CD4-positive, alpha-beta T cell treated with Interleukin-15 for 4 hours (primary cell): ENCODE measurements around the gene CAPN8.

Experiments used
- DNase-seq: peaks from one replicate; pipeline ENCODE4 v3.0.0-alpha.2; 2020; ENCODE audit warnings: low spot score

Gene CAPN8

GRCh38 chr1:223702735-223703667 lies 37.5 kb upstream of the CAPN8 start:
- DNase-seq: no peak

GRCh38 chr1:223700942-223701637 lies 35.6 kb upstream of the CAPN8 start:
- no peak for DNase-seq

DNA sequence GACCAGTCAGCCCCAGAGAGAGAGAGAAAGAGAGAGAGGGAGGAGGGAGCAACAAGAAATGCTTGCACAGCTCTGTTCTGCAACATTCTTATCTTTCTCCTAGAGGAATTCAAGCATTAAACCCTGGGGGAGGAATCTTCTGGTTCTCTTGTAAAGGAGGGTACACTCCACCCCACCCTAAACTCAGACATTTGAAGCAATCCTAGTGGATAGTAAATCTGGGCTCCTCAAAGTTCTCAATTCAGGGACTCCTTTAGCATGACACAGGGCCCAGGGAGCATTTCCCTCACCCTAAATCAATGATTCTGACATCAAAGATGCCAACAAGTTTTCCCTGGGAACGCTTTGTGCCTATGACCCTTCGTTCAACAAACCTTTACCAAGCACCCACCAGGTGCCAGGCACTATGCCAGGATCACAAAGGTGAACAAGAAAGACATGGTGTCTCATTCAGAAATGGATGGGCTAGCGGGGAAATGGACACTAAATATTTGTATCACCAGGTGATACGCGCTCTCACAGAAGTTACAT lies 35.0 kb upstream of the CAPN8 start:
- DNase-seq: no peak

GRCh38 chr1:223695941-223696340 lies 30.4 kb upstream of the CAPN8 start:
- no peak for DNase-seq

GRCh38 chr1:223695014-223695548 lies 29.6 kb upstream of the CAPN8 start:
- no peak for DNase-seq

- no peak for DNase-seq
Measured at GRCh38 chr1:223691121-223691520, 25.6 kb upstream of the CAPN8 start.

DNA sequence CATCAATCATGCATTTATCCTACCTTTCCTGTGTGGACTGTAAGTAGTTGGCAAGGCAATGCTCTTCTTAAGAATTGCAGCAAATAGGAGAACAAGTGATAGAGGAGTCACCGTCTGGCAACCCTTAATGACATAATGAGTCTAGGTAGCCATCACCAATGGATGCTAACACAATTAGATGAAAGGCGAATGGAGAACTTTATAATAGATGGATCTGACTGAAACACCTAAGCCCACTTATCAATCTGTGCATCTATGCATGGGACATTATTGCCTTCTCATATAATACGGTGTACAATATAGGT lies 18.9 kb upstream of the CAPN8 start:
- DNase-seq: no peak

DNA sequence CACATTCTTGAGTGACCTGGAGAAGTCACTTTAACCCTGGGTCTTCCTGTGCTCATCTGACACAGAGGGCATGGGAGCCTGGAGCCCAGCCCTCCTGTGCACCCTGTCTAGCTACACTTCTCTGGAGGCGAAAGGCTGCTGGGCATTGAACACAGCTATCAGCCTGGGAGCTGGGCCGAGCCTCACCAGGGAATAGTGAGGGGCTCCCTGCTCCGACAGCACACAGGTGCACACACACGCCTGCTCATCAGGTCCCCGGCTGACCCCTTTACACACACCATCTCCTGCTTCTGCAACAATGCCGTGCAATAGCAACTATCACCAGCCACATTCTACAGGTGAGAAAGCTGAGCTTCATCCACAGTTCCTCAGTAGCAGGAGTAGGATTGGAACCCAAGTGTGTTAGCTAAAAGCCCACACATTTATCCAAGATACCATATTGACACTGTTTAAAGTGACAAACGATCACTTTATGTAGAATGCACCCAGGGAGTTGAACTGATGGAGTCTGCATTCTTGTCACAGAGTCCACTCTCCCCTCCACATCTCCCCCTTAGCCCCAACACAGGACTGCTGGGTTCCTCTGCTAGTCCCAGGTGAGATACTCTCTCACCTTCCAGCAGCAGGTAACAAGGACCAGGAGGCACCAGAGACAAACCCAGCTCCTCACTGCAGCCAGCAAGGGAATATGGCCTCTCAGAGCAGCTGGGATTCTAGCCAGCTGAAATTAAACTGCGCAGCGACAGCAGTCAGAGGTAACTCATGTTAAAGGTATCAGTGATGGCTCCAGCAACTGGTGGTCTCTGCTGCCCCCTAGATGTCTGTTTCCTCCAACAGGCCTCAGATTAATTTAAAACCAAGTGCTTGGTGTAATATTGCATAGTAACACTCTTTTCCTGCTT lies 18.3 kb upstream of the CAPN8 start:
- peak; percentile 51 for DNase-seq

- DNase-seq: no peak
Measured at GRCh38 chr1:223682502-223682901, 17.0 kb upstream of the CAPN8 start.

DNA sequence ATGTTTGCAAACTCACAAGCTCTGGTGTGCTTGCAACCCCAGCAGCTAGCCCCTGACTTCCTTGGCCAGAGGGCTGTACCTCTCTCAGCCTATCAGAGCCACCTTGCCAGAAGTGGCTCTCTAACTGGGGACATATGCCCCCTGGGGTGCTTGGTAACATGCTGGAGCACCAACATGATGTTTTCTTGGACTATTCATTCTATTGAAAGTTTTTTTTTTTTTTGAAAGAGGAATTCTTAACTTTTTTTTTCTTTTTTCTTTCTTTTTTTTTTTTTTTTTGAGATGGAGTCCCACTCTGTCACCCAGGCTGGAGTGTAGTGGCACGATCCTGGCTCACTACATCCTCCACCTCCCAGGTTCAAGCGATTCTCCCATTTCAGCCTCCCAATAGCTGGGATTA lies 14.7 kb upstream of the CAPN8 start:
- no peak for DNase-seq

GRCh38 chr1:223678841-223679240 lies 13.3 kb upstream of the CAPN8 start:
- DNase-seq: no peak

DNA sequence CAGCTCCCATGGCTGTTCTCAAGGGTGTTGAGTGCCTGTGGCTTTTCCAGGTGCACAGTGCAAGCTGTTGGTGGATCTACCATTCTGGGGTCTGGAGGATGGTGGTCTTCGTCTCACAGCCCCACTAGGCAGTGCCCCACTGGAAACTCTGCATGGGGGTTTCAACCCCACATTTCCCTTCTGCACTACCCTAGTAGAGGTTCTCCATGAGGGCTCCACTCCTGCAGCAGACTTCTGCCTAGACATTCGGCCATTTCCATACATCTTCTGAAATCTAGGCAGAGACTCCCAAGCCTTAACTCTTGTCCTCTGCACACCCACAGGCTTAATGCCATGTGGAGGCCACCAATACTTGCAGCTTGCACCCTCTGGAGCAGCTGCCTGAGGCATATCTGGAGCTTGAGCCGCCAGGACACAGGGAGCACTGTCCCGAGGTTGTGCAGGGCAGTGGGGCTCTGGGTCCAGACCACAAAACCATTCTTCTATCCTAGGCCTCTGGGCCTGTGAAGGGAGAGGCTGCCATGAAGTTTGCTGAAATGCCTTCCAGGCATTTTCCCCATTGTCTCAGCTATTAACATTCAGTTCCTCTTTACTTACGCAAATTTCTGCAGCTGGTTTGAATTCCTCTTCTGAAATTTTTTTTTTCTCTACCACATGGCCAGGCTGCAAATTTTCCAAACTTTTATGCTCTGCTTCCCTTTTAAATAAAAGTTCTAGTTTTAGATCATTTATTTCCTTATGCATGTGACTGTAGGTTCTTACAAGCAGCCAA lies 8.8 kb upstream of the CAPN8 start:
- no peak for DNase-seq

- DNase-seq: no peak
Measured at GRCh38 chr1:223670458-223671159, 5.1 kb upstream of the CAPN8 start.

- DNase-seq: no peak
Measured at GRCh38 chr1:223669003-223669795, 3.7 kb upstream of the CAPN8 start.

GRCh38 chr1:223667484-223668182 lies 2.1 kb upstream of the CAPN8 start:
- DNase-seq: no peak

- DNase-seq: no peak
Measured at GRCh38 chr1:223664106-223664505, 1.4 kb downstream of the CAPN8 start.

DNA sequence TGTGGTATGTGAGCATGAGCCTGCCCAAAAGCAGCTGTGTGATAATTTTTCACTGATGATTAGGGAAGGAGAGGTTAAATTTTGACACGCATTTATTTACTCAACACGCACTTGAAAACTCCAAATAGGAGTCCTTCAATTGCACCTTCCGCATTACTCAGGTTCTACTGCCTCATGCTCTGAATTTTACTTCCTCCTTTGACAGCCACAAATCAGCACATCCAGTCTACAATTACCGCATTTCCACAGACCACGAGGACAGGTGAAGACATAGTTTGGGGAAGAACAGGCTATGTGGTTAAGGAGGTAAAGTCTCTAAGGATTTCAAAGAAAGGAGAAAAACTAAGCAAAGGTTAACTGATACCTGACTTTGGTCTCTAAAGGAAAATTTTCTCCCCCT lies 2.6 kb downstream of the CAPN8 start:
- DNase-seq: no peak

DNA sequence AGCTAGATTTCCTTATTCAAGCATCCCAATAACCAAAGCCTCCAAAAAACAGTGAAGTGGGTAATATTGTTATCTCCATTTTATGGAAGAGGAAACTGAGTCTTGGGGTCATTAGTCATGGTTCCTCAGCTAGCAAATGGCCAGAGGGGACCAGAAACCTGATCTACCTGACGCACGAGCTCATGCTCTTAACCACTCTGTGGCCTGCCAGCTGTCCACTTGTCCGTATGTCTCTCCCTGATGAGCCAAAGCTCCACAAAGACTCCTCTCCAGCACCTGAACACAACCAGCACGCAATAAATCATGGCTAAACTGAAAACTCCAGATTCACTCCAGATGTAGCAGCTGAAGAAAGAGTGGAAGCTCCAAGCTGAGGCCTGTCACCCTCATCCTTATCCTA lies 5.8 kb downstream of the CAPN8 start:
- DNase-seq: no peak

DNA sequence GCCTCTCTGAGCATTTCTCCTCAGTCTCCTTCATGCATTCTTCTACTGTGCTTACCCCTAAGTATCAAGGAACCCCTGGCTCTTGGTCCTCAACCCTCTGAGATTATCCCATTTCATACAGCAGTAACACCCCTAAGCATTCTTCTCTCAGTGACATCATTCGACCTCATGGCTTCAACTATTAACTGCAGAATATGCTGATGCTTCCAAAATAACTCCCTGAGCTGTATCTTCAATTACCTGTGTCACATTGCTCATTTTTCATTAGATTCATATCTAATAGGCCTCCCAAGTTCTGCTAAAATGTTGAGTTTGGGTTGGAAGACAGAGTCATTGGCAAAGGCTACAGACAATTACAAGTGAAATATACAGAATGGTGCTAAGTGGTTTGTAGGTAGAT lies 7.5 kb downstream of the CAPN8 start:
- no peak for DNase-seq
